GM19193 (cell line): ENCODE results near the gene RNF223.

Experiments
- POLR2A ChIP-seq: IDR thresholded peaks from 4 replicates; pipeline ENCODE4 v1.6.1; 2011; ENCODE audit not compliant: insufficient read depth, insufficient read length; ENCODE audit errors: extremely low read depth

RNF223 gene

DNA sequence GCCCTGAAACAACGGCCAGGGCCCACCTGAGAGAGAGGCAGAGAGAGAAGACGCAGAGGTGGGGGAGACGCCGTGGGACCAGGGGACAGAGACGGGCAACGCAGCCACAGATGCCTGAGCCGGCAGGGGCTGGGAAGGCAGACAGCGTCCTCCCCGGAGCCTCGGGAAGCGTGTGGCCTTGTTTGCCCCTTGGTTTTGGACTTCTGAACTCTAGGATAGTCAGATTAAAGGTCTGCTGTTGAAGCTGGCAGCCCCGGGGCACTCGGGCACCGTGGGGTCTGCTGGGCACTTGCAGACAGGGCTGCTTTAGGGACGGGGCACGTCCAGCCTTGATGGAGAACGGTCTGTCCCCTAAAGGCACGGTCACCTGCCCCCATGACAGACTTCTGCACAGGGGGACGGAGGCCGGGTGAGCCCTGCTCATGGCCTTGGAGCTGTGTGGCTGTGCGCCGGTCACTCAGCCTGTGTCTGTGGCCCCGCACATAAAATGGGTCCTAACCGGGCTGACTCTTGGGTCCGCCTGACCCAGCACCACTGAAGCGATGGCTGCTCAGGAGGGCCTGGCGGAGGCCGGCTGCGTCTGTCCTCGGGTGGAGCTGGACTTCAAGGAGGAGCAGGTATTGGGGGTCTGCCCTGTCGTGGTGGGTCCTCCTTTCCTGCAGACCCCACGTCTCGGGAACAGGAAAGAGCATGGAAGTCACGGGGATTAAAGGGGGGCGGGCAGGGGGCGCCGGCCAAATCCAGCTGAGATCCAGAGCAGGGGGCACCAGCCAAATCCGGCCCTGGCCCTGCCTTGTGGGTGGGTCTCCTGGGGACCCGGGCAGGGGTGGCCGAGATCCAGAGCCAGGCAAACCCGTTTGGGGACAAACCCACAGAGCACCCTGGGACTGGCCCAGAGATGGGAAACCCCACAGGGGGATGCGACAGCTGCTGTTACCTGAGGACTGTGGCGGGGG lies 9.6 kb upstream of the RNF223 start:
- no peak for TF ChIP-seq POLR2A

- TF ChIP-seq POLR2A = no peak
These were observed 8.8 kb upstream of the RNF223 start for GRCh38 chr1:1082776-1083415.

- no peak for TF ChIP-seq POLR2A
These were observed 8.2 kb upstream of the RNF223 start for GRCh38 chr1:1082239-1082775.

GRCh38 chr1:1081311-1082238 lies 7.5 kb upstream of the RNF223 start:
- no peak for TF ChIP-seq POLR2A

GRCh38 chr1:1080951-1081310 lies 6.8 kb upstream of the RNF223 start:
- no peak for TF ChIP-seq POLR2A

GRCh38 chr1:1080122-1080757 lies 6.1 kb upstream of the RNF223 start:
- no peak for TF ChIP-seq POLR2A

DNA sequence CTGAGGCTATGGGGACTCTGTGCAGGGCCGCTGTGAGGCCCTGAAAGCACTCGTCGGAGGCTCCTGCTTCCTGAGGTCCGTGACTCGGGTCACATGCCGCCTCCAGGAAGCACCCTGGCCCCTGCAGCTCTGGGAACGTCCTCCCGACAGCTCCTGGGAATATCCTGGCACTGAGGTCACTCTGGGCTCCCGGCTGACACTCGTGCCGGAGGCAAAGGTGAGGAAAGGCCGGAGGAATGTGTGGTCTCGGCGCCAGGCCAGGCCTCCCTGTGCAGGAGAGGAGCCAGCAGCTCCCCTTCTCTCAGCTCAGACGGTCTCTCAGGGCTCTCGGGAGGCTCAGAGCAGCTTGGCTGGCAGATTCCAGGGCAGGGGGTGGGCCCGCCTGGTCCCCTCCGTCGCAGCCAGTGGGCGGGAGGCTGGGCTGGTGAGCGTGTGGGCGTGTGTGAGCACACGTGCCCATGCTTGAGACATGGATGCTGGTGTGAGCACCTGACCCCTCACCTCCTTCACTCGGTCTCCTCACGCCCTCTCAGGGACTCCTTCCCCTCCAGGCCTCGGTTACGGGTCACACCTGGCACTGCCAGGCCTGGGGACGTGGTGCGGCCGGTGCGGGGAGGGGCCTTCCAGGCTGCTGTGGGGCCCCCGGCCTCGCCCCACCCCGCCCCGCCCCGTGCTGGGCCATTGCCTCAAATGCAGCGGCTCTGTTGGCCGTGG lies 5.5 kb upstream of the RNF223 start:
- TF ChIP-seq POLR2A = no peak

- TF ChIP-seq POLR2A = no peak
These were observed 1.2 kb upstream of the RNF223 start for GRCh38 chr1:1075148-1075935.

DNA sequence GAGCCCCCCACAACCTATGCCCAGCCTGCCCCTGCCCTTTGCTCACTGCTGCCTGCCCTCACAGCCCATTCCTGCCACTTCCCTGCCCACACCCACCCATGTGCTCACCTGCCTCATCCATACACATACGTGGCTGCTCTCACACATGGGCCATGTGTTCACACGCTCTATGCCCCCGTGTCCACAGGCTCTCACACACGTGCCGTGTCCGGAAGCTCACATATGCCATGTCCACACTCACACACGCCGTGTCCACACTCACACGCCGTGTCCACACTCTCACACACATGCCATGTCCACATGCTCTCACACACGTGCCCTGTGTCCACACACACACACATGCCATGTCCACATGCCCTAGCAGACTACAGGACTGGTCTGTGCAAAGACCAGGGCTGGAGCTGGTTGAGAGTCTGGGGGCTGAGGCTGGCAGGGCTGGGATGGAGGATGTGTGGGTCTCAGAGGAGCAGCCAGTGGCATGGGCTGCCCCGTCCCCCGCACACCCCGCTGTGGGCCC lies 583 bp upstream of the RNF223 start:
- TF ChIP-seq POLR2A = no peak

DNA sequence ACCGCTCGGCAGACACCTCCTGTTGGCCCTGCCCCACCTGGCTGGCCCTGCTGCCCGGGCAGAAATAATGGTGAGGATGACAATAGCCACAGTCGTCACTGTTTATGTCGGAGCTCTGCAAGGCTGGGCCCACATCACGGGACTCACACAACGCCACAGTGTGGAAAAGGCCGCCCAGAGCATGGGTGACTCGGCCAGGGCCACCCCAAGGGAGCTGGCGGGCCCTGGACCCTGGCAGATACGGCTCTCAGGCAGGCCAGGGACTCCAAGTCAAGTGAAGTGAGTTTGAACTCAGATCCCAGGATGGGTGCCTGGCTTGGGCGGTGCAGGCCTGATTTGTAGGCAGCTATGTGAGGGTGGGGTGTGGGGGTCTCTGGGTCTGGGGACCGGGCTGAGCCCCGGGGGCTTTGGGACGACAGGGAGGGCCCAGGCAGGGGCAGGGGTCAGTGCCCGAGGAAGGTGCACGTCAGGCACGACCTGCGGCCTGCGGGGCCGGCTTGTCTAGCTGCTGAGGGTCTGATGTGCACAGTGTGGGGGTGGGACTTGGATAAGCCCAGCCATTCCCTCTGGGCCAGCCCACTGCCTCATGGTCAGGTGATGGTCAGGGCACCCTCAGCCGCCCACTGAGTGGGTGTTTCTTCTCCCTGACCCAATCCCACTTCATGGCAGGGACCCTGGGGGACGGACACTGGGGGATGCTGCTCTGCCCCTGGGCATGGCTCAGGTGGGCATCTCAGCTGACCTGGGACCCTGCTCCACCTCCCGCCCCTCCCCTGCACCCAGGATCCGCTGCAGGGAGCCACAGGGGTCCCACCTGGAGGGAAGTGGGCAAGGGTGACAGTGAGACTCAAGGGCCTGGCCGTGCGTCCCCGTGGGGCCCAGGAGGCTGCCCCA lies 1.0 kb downstream of the RNF223 start:
- TF ChIP-seq POLR2A = no peak

DNA sequence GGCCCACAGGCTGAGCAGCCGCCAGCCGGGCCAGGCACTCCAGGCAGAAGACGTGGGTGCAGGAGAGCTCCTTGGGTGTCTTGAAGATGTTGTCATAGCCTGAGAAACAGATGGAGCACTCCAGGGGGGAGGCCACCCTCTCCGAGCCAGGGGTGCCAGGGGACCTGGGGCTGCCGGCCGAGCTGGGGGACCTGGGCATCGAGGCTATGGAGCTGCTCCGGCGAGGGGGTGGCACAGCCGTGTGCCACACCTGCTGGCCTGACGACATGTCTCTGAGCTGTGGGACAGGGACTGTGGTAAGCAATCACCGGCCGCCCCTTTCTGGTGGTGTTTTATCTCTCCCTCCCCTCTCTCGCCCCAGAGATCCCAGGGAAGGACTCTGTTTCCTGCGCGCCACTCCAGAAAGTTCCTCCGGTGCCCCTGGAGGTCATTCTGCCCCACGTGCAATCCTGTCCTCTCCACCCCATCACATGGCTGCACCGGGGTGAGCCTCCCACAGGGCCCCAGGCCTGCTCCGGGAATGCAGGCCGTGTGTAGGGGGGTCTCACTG lies 1.7 kb downstream of the RNF223 start:
- TF ChIP-seq POLR2A = no peak
